Activated naive CD8-positive, alpha-beta T cell treated with anti-CD3 and anti-CD28 coated beads for 36 hours (primary cell): ENCODE measurements around the gene MSH4. TPM values are rescaled to one million over a fixed set of nuclear protein-coding genes. Genes with fewer than 3 reads are reported as not detected.
A peak's percentile ranks its signal among the peaks of the same experiment; 100 is the strongest.
"Not testable (repeated sequence)": the region's sequence is repeated elsewhere in the genome, so short reads cannot be mapped to it uniquely, and the experiment has no call there.

ENCODE experiments used
- DNase-seq: peaks from one replicate; pipeline ENCODE4 v3.0.0; 2021
- H3K27ac Mint-ChIP-seq: one replicate; pipeline ENCODE4 v1.8.0; 2022; ENCODE audit warnings: mild to moderate bottlenecking, moderate library complexity, mixed read lengths
- H3K27me3 Mint-ChIP-seq: one replicate; pipeline ENCODE4 v1.8.0; 2022; ENCODE audit warnings: mild to moderate bottlenecking, mixed read lengths
- H3K36me3 Mint-ChIP-seq: one replicate; pipeline ENCODE4 v1.8.0; 2021; ENCODE audit warnings: mild to moderate bottlenecking, mixed read lengths
- H3K4me1 Mint-ChIP-seq: one replicate; pipeline ENCODE4 v1.8.0; 2021; ENCODE audit warnings: mixed read lengths
- H3K4me3 Mint-ChIP-seq: one replicate; pipeline ENCODE4 v1.8.0; 2022; ENCODE audit warnings: mild to moderate bottlenecking, moderate library complexity, mixed read lengths
- H3K9me3 Mint-ChIP-seq: one replicate; pipeline ENCODE4 v1.8.0; 2022; ENCODE audit warnings: mixed read lengths
- total RNA-seq, 2 experiments: library from RNA; stranded (reverse); gene quantifications; one replicate each; pipeline ENCODE4 v1.2.3, GENCODE V29; 2021

Gene MSH4
- total RNA-seq, 2 experiments from 2014 or later = 0.22 to 0.35 TPM

DNA sequence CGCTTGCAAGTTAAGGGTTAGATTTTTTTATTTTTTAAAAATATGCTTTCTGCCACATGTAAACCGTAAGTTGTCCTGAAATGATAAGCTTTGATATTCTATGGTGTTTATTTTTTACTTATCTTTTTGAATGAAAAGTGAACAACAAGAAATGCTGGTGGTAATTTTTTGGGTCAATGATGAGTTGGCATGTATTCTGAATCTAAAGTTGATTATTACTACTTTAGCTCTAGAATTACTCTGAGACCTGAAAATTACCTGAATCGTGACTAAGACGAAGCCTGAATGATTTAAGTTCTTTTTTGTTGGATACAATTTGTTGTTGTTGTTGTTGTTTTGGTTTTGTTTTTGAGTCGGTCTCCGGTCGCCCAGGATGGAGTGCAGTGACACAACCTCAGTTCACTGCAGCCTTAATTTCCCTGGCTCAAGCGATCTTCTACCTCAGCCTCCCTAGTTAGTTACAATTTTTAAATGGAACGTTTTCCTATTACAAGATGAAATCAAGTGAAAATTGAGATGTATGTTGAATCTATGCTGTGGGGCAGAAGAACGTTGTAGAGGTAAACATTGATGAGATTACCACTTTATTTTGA, 9.7 kb upstream of the MSH4 start:
- Mint-ChIP-seq H3K27me3 (peaks cover 6% of the 10 kb centered on the region), H3K4me3 (peak overlapping the region; percentile 98), H3K36me3 (peaks cover 65% of the 10 kb centered on the region), H3K4me1 (peaks cover 27% of the 10 kb centered on the region), H3K9me3 (peaks cover 1% of the 10 kb centered on the region), H3K27ac (peak overlapping the region; percentile 98)
- no peak for DNase-seq

GRCh38 chr1:75787524-75787923, 9.2 kb upstream of the MSH4 start:
- peak overlapping the region; percentile 98 for H3K27ac Mint-ChIP-seq
- no peak for DNase-seq
- H3K27me3 Mint-ChIP-seq = peaks cover 6% of the 10 kb centered on the region
- peaks cover 30% of the 10 kb centered on the region for H3K4me1 Mint-ChIP-seq
- H3K9me3 Mint-ChIP-seq = peaks cover 1% of the 10 kb centered on the region
- H3K36me3 Mint-ChIP-seq = peaks cover 70% of the 10 kb centered on the region
- H3K4me3 Mint-ChIP-seq = peak overlapping the region; percentile 98

DNA sequence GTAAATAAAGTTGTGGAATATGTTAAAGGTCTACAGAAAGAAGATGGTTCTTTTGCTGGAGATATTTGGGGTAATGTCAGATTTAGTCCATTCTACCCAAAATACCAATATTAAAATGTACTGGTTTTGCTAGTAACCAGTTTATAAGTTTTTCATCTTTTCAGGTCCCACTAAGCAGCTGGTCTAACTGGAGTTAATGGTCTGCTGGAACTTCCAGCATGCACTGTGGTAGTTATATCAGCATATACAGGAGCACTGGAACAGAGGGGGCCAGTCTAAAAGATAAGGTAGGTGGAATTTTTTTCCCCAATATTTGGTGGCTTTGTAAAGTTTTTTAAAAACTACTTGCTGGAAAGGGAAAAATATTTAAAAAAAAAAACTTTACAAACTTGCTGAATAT, 6.7 kb upstream of the MSH4 start:
- H3K27ac Mint-ChIP-seq = peak overlapping the region; percentile 93
- peaks cover 6% of the 10 kb centered on the region for H3K27me3 Mint-ChIP-seq
- peaks cover 42% of the 10 kb centered on the region for H3K4me1 Mint-ChIP-seq
- no peak for DNase-seq
- H3K9me3 Mint-ChIP-seq = no peaks in the 10 kb centered on the region
- H3K4me3 Mint-ChIP-seq = peak overlapping the region; percentile 98
- peaks cover 86% of the 10 kb centered on the region for H3K36me3 Mint-ChIP-seq

- peaks cover 90% of the 10 kb centered on the region for H3K36me3 Mint-ChIP-seq
- peaks cover 5% of the 10 kb centered on the region for H3K27me3 Mint-ChIP-seq
- H3K4me3 Mint-ChIP-seq = peak overlapping the region; percentile 98
- H3K9me3 Mint-ChIP-seq = no peaks in the 10 kb centered on the region
- no peak for DNase-seq
- H3K4me1 Mint-ChIP-seq = peaks cover 38% of the 10 kb centered on the region
- peak overlapping the region; percentile 93 for H3K27ac Mint-ChIP-seq
These were observed 5.7 kb upstream of the MSH4 start for GRCh38 chr1:75791022-75791421.

DNA sequence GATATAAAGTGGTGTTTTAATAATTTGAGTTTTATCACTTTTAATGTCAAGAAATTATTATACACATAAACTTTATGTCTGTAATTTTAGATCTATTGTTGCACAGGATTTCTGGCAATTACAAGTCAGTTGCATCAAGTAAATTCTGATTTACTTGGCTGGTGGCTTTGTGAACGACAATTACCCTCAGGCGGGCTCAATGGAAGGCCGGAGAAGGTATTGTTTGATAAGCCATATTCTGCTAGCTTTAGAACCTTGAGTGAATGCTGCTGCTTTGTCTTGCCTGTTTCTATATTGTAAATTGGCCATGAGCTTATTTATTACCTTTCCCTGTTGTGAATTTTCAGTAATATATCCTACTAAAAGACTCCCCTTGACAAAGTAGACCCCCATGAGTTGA, 4.6 kb upstream of the MSH4 start:
- peak overlapping the region; percentile 93 for H3K27ac Mint-ChIP-seq

GRCh38 chr1:75794382-75794781, 2.3 kb upstream of the MSH4 start:
- peaks cover 63% of the 10 kb centered on the region for H3K36me3 Mint-ChIP-seq
- H3K4me3 Mint-ChIP-seq = peak overlapping the region; percentile 18
- DNase-seq = no peak
- peak overlapping the region; percentile 71 for H3K27ac Mint-ChIP-seq
- peaks cover 6% of the 10 kb centered on the region for H3K27me3 Mint-ChIP-seq
- H3K9me3 Mint-ChIP-seq = no peaks in the 10 kb centered on the region
- peaks cover 39% of the 10 kb centered on the region for H3K4me1 Mint-ChIP-seq

More for the DNA sequence above, 4.6 kb upstream of the MSH4 start:
- Mint-ChIP-seq H3K4me3 (peak overlapping the region; percentile 98), H3K4me1 (peaks cover 40% of the 10 kb centered on the region), H3K9me3 (no peaks in the 10 kb centered on the region), H3K27me3 (peaks cover 6% of the 10 kb centered on the region), H3K36me3 (peaks cover 81% of the 10 kb centered on the region)
- DNase-seq = no peak

- Mint-ChIP-seq H3K4me3 (peak overlapping the region; percentile 6), H3K9me3 (no peaks in the 10 kb centered on the region), H3K36me3 (peaks cover 49% of the 10 kb centered on the region), H3K27me3 (peaks cover 3% of the 10 kb centered on the region), H3K27ac (peak overlapping the region; percentile 11), H3K4me1 (peaks cover 29% of the 10 kb centered on the region)
- no peak for DNase-seq
These were observed 934 bp upstream of the MSH4 start for GRCh38 chr1:75795703-75796193.

DNA sequence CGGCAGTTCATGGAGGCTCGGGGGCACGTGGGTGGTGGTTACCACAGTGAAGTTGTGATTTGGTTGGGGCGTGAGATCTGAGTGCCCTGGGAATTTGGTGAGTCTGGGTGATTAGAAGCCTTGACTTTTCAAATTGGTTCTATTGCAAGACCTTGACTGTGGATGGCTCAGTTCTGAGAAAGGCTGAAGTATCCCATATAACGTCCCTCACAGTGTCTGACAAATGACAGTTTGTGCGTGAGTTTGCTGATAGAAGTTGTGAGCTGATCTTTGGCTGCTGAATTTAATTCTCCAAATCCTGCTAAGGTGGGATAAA, 549 bp downstream of the MSH4 start:
- Mint-ChIP-seq H3K4me3 (no peak overlapping the region), H3K27ac (peak overlapping the region; percentile 59), H3K9me3 (no peaks in the 10 kb centered on the region), H3K4me1 (peaks cover 19% of the 10 kb centered on the region), H3K36me3 (peaks cover 35% of the 10 kb centered on the region), H3K27me3 (peaks cover 3% of the 10 kb centered on the region)
- DNase-seq = no peak

DNA sequence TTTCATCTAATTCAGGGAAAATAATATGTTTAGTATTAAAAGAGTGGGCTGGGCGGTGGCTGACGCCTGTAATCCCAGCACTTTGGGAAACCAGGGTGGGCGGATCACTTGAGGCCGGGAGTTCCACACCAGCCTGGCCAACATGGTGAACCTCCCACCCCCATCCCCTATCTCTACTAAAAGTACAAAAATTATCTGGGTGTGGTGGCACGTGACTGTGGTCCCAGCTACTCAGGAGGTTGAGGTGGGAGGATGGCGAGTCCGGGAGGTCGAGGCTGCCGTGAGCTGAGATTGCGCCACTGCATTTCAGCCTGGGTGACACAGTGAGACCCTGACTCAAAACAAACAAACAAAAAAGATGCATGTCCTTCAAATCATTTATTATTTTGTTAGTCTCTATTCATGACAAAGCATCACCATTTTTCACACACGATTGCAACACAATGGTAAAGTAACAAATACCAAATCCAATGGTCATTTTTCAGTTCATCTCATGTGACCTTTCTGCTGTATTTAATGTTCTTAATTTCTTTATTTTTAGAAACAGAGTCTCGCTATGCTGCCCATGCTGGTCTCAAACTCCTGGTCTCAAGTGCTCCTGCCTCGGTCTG, 1.0 kb downstream of the MSH4 start:
- H3K27me3 Mint-ChIP-seq = peaks cover 3% of the 10 kb centered on the region
- no peak for DNase-seq
- H3K9me3 Mint-ChIP-seq = no peaks in the 10 kb centered on the region
- H3K4me3 Mint-ChIP-seq = no peak overlapping the region
- peaks cover 30% of the 10 kb centered on the region for H3K36me3 Mint-ChIP-seq
- peak overlapping the region; percentile 59 for H3K27ac Mint-ChIP-seq
- peaks cover 16% of the 10 kb centered on the region for H3K4me1 Mint-ChIP-seq

GRCh38 chr1:75801480-75801879, 4.8 kb downstream of the MSH4 start:
- H3K9me3 Mint-ChIP-seq, H3K27ac Mint-ChIP-seq, DNase-seq, H3K4me3 Mint-ChIP-seq, H3K4me1 Mint-ChIP-seq, H3K27me3 Mint-ChIP-seq, H3K36me3 Mint-ChIP-seq: not testable (repeated sequence)

GRCh38 chr1:75808921-75809320, 12.2 kb downstream of the MSH4 start:
- no peaks in the 10 kb centered on the region for H3K4me1 Mint-ChIP-seq
- H3K4me3 Mint-ChIP-seq = no peak overlapping the region
- H3K36me3 Mint-ChIP-seq = no peaks in the 10 kb centered on the region
- H3K9me3 Mint-ChIP-seq = no peaks in the 10 kb centered on the region
- no peak for DNase-seq
- no peak overlapping the region for H3K27ac Mint-ChIP-seq
- H3K27me3 Mint-ChIP-seq = no peaks in the 10 kb centered on the region

DNA sequence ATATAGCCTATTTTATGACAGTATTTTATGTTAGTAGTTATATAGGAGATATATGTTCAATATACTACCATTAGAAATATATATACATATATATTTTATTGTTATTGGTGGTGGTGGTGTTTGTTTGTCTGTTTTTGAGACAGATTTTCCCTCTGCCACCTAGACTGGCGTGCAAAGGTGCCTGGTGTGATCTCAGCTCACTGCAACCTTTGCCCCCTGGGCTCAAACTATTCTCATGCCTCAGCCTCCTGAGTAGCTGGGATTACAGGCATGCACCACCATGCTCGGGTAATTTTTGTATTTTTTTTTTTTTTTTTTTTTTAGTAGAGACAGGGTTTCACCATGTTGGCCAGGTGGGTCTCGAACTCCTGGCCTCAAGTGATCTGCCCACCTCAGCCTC, 13.4 kb downstream of the MSH4 start:
- not testable (repeated sequence) for H3K27me3 Mint-ChIP-seq, H3K9me3 Mint-ChIP-seq, H3K36me3 Mint-ChIP-seq, H3K4me3 Mint-ChIP-seq, H3K27ac Mint-ChIP-seq, H3K4me1 Mint-ChIP-seq, DNase-seq

DNA sequence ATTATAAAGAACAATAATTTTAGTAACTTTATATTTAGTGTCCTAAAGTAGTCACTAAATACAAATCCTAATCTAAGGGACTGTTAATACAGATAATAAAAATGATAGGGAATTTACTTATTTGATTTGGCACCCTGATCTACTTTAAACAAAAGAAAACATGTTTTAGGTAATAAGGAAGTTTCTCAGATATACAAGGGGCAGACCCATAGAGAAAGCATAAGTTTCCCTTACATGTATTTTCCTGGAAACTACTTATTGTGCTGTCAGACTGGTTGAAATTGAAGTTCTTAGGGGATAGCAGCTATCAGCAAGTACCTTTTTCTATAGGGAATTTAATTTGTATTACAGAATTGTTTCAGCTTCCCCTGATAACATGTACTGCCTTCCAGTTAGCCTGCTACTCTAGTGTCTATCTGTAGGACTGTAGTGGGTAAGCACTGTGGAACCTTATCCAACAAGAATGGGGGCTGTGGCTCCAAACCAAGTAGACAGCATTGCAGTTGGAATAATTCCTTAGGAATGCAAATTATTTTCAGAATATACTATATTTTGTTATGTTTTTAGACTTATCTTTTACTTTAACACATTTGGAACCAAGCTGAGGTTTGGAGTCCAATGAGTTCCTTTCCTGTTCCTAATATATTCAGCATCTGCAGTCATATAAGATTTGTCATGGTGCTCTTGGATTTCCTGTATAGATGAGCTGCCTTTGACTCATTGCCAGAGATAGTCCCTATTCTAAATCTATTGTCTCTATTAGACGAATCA, 14.7 kb downstream of the MSH4 start:
- no peaks in the 10 kb centered on the region for H3K9me3 Mint-ChIP-seq
- H3K27ac Mint-ChIP-seq = no peak overlapping the region
- no peaks in the 10 kb centered on the region for H3K27me3 Mint-ChIP-seq
- no peaks in the 10 kb centered on the region for H3K36me3 Mint-ChIP-seq
- H3K4me1 Mint-ChIP-seq = no peaks in the 10 kb centered on the region
- no peak overlapping the region for H3K4me3 Mint-ChIP-seq
- no peak for DNase-seq

GRCh38 chr1:75812065-75812464, 15.4 kb downstream of the MSH4 start:
- H3K4me1 Mint-ChIP-seq = no peaks in the 10 kb centered on the region
- H3K4me3 Mint-ChIP-seq = no peak overlapping the region
- no peaks in the 10 kb centered on the region for H3K27me3 Mint-ChIP-seq
- no peak overlapping the region for H3K27ac Mint-ChIP-seq
- H3K36me3 Mint-ChIP-seq = no peaks in the 10 kb centered on the region
- no peaks in the 10 kb centered on the region for H3K9me3 Mint-ChIP-seq
- DNase-seq = no peak

DNA sequence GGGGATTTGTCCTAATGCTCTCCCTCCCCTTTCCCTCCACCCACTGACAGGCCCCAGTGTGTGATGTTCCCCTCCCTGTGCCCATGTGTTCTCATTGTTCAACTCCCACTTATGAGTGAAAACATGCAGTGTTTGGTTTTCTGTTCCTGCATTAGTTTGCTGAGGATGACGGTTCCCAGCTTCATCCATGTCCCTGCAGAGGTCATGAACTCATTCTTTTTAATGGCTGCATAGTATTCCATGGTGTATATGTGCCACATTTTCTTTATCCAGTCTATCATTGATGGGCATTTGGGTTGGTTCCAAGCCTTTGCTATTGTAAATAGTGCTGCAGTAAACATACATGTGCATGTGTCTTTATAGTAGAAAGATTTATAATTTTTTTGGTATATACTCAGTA, 26.9 kb downstream of the MSH4 start:
- H3K36me3 Mint-ChIP-seq = peaks cover 33% of the 10 kb centered on the region
- not testable (repeated sequence) for H3K27me3 Mint-ChIP-seq

More for the DNA sequence above, 26.9 kb downstream of the MSH4 start:
- not testable (repeated sequence) for H3K9me3 Mint-ChIP-seq, DNase-seq, H3K27ac Mint-ChIP-seq, H3K4me1 Mint-ChIP-seq, H3K4me3 Mint-ChIP-seq
